A673 (cell line): ENCODE data around the gene ZNF529. TPM values are rescaled to one million over a fixed set of nuclear protein-coding genes. Genes with fewer than 3 reads are reported as not detected.

Experiments
- BruUV-seq: library from RNA; stranded (reverse); fragments of 400-500 nt; replicated peaks from 2 replicates; lab custom pipeline; 2021; lab: Mats Ljungman, UMichigan
- CTCF ChIA-PET: fragments of 300-600 bp; sonication (Branson Sonifier 250); formaldehyde crosslinking; loops from one replicate; lab custom pipeline; 2022; ENCODE audit warnings: antibody characterized with exemption; lab: Charles Lee
- POLR2A ChIA-PET: fragments of 300-600 bp; sonication (Branson Sonifier 250); formaldehyde crosslinking; loops from one replicate; lab custom pipeline; 2022; ENCODE audit warnings: antibody characterized with exemption; ENCODE audit not compliant: low non-redundant PET; lab: Charles Lee
- DNase-seq: peaks from one replicate; pipeline ENCODE4 v3.0.0-alpha.2; 2015; ENCODE audit warnings: low spot score
- H3K27ac ChIP-seq: fragments of 200-600 bp; sonication (generic); 2 replicates; pipeline ENCODE4 v1.5.1; 2016; ENCODE audit warnings: mixed run types, low read depth, mild to moderate bottlenecking, mixed read lengths, antibody characterized with exemption, low read length; ENCODE audit not compliant: poor library complexity, severe bottlenecking
- H3K27me3 ChIP-seq: fragments of 200-600 bp; sonication (generic); replicated peaks from 2 replicates; pipeline ENCODE4 v1.6.1; 2017; ENCODE audit warnings: mixed run types, low read depth, mild to moderate bottlenecking, mixed read lengths, antibody characterized with exemption, low read length; ENCODE audit not compliant: insufficient read depth, poor library complexity
- H3K36me3 ChIP-seq: fragments of 200-600 bp; sonication (generic); 2 replicates; pipeline ENCODE4 v1.6.1; 2016; ENCODE audit warnings: mixed run types, mild to moderate bottlenecking, mixed read lengths, antibody characterized with exemption, low read length; ENCODE audit not compliant: insufficient read depth, poor library complexity, severe bottlenecking
- H3K4me1 ChIP-seq: fragments of 200-600 bp; sonication (generic); 2 replicates; pipeline ENCODE4 v1.6.1; 2017; ENCODE audit warnings: mixed run types, mild to moderate bottlenecking, mixed read lengths, antibody characterized with exemption, low read length; ENCODE audit not compliant: insufficient read depth, poor library complexity, severe bottlenecking
- H3K4me3 ChIP-seq: fragments of 200-600 bp; sonication (generic); 2 replicates; pipeline ENCODE4 v1.5.1; 2016; ENCODE audit warnings: low read depth, mixed run types, mild to moderate bottlenecking, mixed read lengths, low read length; ENCODE audit not compliant: poor library complexity, severe bottlenecking
- H3K9me3 ChIP-seq: fragments of 200-600 bp; sonication (generic); 2 replicates; pipeline ENCODE4 v1.6.1; 2016; ENCODE audit warnings: mixed run types, low read depth, mild to moderate bottlenecking, mixed read lengths, antibody characterized with exemption, low read length; ENCODE audit not compliant: poor library complexity, severe bottlenecking
- CTCF ChIP-seq: fragments of 300-800, 200-600 bp; sonication (generic); conservative IDR thresholded peaks from 2 replicates; pipeline ENCODE4 v1.5.1; 2017; ENCODE audit warnings: low read depth, mild to moderate bottlenecking, antibody characterized with exemption, low read length, moderate library complexity, mixed read lengths
- EZH2 ChIP-seq: fragments of 200-600 bp; sonication (generic); IDR thresholded peaks from 2 replicates; pipeline ENCODE4 v1.6.1; 2017; ENCODE audit warnings: borderline replicate concordance, low read depth, mild to moderate bottlenecking, mixed read lengths, antibody characterized with exemption, low read length; ENCODE audit not compliant: poor library complexity, severe bottlenecking
- intact Hi-C: fragments of 100-400 bp; cut with micrococcal nuclease; formaldehyde crosslinking; loops from one replicate; pipeline ENCODE4 v1.10.0; 2022; ENCODE audit not compliant: unreplicated experiment
- total RNA-seq: library from RNA; stranded (reverse); gene quantifications from 2 replicates; pipeline ENCODE4 v1.2.3, GENCODE V29; 2021

Gene ZNF529
- total RNA-seq, 1 experiment from 2014 or later, result 17.8 TPM

GRCh38 chr19:36514012-36514612, 59.0 kb downstream of the ZNF529 start:
- H3K27me3 ChIP-seq, result no peaks in the 10 kb centered on the region
- intact Hi-C loops, result no loop called here
- H3K9me3 ChIP-seq, result peaks cover 95% of the 10 kb centered on the region
- H3K4me3 ChIP-seq, result no peak overlapping the region
- DNase-seq, result no peak
- no TSS peak for BruUV-seq
- peaks cover 55% of the 10 kb centered on the region for H3K36me3 ChIP-seq
- ChIA-PET POLR2A (no interaction called here), CTCF (no interaction called here)
- H3K4me1 ChIP-seq, result no peaks in the 10 kb centered on the region
- H3K27ac ChIP-seq, result no peak overlapping the region
- TF ChIP-seq CTCF (no peak), EZH2 (no peak)

- intact Hi-C loops, result no loop called here
- peaks cover 60% of the 10 kb centered on the region for H3K9me3 ChIP-seq
Observed at GRCh38 chr19:36508325-36508724, 64.8 kb downstream of the ZNF529 start.

GRCh38 chr19:36501973-36502372, 71.1 kb downstream of the ZNF529 start:
- H3K4me3 ChIP-seq, result no peak overlapping the region
- POLR2A ChIA-PET, result no interaction called here
- TF ChIP-seq CTCF (no peak), EZH2 (no peak)
- intact Hi-C loops, result no loop called here
- DNase-seq, result no peak
- peaks cover 30% of the 10 kb centered on the region for H3K9me3 ChIP-seq
- BruUV-seq, result no TSS peak
- no peaks in the 10 kb centered on the region for H3K36me3 ChIP-seq
- no peak overlapping the region for H3K27ac ChIP-seq
- no peaks in the 10 kb centered on the region for H3K4me1 ChIP-seq
- CTCF ChIA-PET, result no interaction called here
- H3K27me3 ChIP-seq, result no peaks in the 10 kb centered on the region

More at GRCh38 chr19:36508325-36508724, 64.8 kb downstream of the ZNF529 start:
- no peak overlapping the region for H3K4me3 ChIP-seq
- POLR2A ChIA-PET, result no interaction called here
- DNase-seq, result no peak
- H3K4me1 ChIP-seq, result no peaks in the 10 kb centered on the region
- BruUV-seq, result no TSS peak
- H3K27me3 ChIP-seq, result no peaks in the 10 kb centered on the region
- H3K36me3 ChIP-seq, result peaks cover under 1% of the 10 kb centered on the region
- H3K27ac ChIP-seq, result no peak overlapping the region
- TF ChIP-seq EZH2, result no peak
- TF ChIP-seq CTCF, result no peak
- CTCF ChIA-PET, result no interaction called here
